Sigmoid colon (tissue), 4 donors: ENCODE data around the gene BCAS1.

Experiments
- CTCF ChIP-seq, 4 experiments: fragments of 450-650 bp in 3 of 4; fragments of 200-600 bp in 1 of 4; IDR thresholded peaks; one replicate each; pipeline ENCODE4 v1.5.1; 2016 to 2019; ENCODE audit warnings: antibody characterized with exemption in 4 of 4, mild to moderate bottlenecking in 3 of 4, moderate library complexity in 2 of 4
- EP300 ChIP-seq, 4 donors: sonication (generic); formaldehyde crosslinking; IDR thresholded peaks; one replicate each; pipeline ENCODE4 v1.6.1; 2017; ENCODE audit warnings: antibody characterized with exemption in 4 of 4
- POLR2A ChIP-seq, 2 donors: fragments of 450-650 bp; IDR thresholded peaks; one replicate each; pipeline ENCODE4 v1.6.1; 2016; ENCODE audit warnings: antibody characterized with exemption in 2 of 2, mild to moderate bottlenecking in 2 of 2, moderate library complexity in 2 of 2

- TF ChIP-seq EP300 (IDR thresholded peaks at IDR 0.05) (no peak), POLR2A (IDR thresholded peaks at IDR 0.05) (no peak), CTCF (IDR thresholded peaks at IDR 0.05) (no peak)
Measured at GRCh38 chr20:53993310-53993709, 77.1 kb downstream of the BCAS1 start.
